ENCODE results near the gene VPS8. TPM values are rescaled to one million over a fixed set of nuclear protein-coding genes. Genes with fewer than 3 reads are reported as not detected.

VPS8 gene
- total RNA-seq, 2 donors from 2014 or later = 39.2 to 52.7 TPM

DNA sequence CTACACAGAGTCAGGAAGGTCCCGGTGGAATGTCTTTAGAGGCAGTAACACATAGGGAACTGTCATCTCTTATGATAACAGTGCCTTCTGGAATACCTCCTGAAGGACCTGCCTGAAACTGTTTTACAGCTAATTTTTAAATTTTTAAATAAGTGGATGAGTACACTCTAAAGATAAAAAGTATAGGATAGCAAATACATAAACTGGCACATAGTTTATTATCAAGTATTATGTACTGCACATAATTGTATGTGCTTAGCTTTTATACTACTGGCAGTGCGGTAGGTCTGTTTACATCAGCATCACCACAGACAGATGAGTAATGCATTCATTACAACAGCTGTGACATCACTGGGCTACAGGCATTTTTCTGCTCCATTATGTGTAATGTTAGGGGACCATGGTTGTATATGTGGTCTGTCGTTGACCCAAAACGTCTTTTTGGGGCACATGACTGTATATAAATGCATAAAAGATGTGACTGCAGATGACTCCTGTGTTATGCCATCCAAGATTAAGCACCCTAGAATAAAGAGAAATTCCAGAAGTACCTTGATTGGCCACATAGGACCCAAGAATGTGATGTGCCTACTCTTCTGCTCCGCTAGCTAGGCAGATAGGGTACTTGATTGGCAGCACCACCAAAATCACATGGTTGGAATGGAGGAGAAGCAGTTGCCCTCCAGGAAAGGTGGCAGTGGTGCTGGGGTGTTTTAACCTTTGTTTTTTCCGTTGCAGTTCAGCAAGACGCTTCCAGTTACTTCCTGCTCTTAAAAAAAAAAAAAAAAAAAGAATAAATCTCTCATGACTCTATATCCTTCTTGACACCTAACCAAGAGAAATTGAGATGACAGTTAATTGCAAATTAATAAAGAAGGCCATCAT, 3.3 kb downstream of the VPS8 start:
- ATAC-seq (no peak), DNase-seq (no peak)
- no peak overlapping the region for H3K4me3 ChIP-seq
- no peaks in the 10 kb centered on the region for H3K36me3 ChIP-seq (replicated peaks in 1 of 2; ENCODE audit: insufficient read depth in 1 of 2, low read depth in 2 of 2)
- H3K9me3 ChIP-seq = no peaks in the 10 kb centered on the region
- intact Hi-C loops (cut with DNase I) = no loop called here
- H3K27ac ChIP-seq = no peak overlapping the region
- H3K27me3 ChIP-seq = no peaks in the 10 kb centered on the region
- whole genome bisulfite sequencing, 2 donors = 79 to 82% methylated on average over 7 of the region's 7 CpGs
- no peak for TF ChIP-seq POLR2A (IDR thresholded peaks at IDR 0.05)
- TF ChIP-seq, protein P1, sequence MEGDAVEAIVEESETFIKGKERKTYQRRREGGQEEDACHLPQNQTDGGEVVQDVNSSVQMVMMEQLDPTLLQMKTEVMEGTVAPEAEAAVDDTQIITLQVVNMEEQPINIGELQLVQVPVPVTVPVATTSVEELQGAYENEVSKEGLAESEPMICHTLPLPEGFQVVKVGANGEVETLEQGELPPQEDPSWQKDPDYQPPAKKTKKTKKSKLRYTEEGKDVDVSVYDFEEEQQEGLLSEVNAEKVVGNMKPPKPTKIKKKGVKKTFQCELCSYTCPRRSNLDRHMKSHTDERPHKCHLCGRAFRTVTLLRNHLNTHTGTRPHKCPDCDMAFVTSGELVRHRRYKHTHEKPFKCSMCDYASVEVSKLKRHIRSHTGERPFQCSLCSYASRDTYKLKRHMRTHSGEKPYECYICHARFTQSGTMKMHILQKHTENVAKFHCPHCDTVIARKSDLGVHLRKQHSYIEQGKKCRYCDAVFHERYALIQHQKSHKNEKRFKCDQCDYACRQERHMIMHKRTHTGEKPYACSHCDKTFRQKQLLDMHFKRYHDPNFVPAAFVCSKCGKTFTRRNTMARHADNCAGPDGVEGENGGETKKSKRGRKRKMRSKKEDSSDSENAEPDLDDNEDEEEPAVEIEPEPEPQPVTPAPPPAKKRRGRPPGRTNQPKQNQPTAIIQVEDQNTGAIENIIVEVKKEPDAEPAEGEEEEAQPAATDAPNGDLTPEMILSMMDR (IDR thresholded peaks at IDR 0.05) = no peak
- H3K4me1 ChIP-seq = peaks cover 14% of the 10 kb centered on the region

DNA sequence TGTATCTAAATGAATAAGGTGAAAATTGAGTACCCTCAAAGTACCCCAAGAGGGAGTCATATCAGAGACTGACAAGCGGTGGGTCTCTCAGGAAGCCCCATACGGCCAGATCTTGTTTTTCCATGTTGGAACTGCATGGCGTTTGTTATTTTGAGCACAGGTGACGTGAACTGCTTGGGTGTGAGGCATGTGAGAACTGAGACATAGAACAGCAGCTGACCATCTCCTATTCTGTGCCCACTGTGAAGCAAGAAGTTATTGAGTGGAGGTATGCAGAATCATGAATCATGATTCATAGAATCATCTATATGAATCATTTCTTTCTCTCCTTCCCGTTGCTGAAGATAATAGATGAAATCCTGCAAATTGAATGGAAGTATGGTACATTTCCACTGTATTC, 4.6 kb downstream of the VPS8 start:
- H3K4me3 ChIP-seq = no peak overlapping the region
- no peaks in the 10 kb centered on the region for H3K36me3 ChIP-seq (replicated peaks in 1 of 2; ENCODE audit: insufficient read depth in 1 of 2, low read depth in 2 of 2)
- H3K9me3 ChIP-seq = no peaks in the 10 kb centered on the region
- no peak for ATAC-seq
- H3K27me3 ChIP-seq = no peaks in the 10 kb centered on the region
- intact Hi-C loops (cut with DNase I) = no loop called here
- H3K4me1 ChIP-seq = peaks cover 17% of the 10 kb centered on the region
- no peak for TF ChIP-seq POLR2A (IDR thresholded peaks at IDR 0.05)
- TF ChIP-seq, protein P1 (IDR thresholded peaks at IDR 0.05) = no peak
- 91 to 92% methylated on average over 5 of the region's 5 CpGs for WGBS, 2 donors
- no peak for DNase-seq
- no peak overlapping the region for H3K27ac ChIP-seq

DNA sequence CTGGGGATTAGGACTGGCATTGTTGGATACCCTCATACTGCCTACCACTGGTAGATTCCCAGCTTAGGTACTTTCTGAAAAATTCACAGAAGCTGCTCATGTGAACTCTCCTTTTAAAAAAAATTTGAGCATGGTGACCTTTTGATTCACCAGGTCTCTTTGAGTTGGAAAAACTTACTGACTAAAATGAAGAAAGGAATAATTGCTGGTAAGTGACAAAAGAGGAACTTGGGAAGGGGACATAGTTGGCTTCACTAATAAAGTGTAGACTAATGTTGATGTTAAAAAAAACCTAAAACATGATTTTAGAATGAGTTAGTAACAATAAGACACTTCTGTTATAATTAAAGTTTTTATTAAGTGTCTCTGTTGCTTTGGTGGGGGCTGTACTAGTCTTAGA, 8.6 kb downstream of the VPS8 start:
- Histone ChIP-seq H3K4me3 (no peak overlapping the region), H3K36me3 (replicated peaks in 1 of 2; ENCODE audit: insufficient read depth in 1 of 2, low read depth in 2 of 2) (no peaks in the 10 kb centered on the region), H3K27ac (no peak overlapping the region), H3K27me3 (no peaks in the 10 kb centered on the region), H3K4me1 (peaks cover 9% of the 10 kb centered on the region), H3K9me3 (no peaks in the 10 kb centered on the region)
- no peak for ATAC-seq
- no peak for DNase-seq
- TF ChIP-seq, protein P1 (IDR thresholded peaks at IDR 0.05) = no peak
- no peak for TF ChIP-seq POLR2A (IDR thresholded peaks at IDR 0.05)
- intact Hi-C loops (cut with DNase I) = no loop called here

DNA sequence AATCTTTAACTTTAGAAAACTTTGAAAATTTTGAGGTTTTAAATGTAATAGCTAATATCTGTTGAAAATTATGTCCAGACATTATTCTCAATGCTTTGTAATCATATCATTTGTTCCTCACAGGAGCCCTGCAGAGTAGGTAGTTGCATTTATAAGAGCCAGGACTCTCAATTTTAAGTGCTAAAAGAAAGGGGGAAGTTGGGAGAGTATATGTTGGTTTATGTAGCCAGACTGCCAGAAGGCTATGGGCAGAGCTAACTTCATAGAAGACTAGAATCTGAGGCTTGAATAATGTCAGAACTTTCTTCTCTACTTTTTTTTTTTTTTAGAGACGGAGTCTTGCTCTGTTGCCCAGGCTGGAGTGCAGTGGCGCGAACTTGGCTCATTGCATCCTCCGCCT, 9.1 kb downstream of the VPS8 start:
- Histone ChIP-seq H3K9me3 (no peaks in the 10 kb centered on the region), H3K27ac (no peak overlapping the region), H3K27me3 (no peaks in the 10 kb centered on the region), H3K4me1 (peaks cover 9% of the 10 kb centered on the region), H3K36me3 (replicated peaks in 1 of 2; ENCODE audit: insufficient read depth in 1 of 2, low read depth in 2 of 2) (no peaks in the 10 kb centered on the region), H3K4me3 (no peak overlapping the region)
- DNase-seq (no peak), ATAC-seq (no peak)
- intact Hi-C loops (cut with DNase I) = no loop called here
- 98 to 99% methylated on average over 4 of the region's 4 CpGs for WGBS, 2 donors
- TF ChIP-seq POLR2A (IDR thresholded peaks at IDR 0.05) = no peak
- TF ChIP-seq, protein P1 (IDR thresholded peaks at IDR 0.05) = no peak

DNA sequence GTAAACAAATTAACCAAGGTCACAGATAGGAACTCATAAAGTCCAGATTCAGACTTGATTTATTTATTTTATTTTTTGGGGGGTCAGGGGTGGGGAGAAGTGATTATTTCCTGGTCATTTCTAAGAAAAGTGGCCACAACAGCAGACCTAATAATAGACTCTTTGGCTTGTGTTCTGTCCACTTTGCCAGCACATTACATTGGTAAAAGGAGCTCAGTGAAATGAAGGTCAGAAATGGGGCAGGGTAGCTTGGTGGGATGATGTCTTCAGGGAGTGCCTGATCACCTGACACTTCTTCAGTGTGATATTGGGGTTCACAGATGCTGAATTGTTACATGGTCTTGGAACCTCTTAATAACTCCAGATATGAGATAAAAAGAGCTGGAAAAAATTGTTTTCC, 10.1 kb downstream of the VPS8 start:
- no peaks in the 10 kb centered on the region for H3K36me3 ChIP-seq (replicated peaks in 1 of 2; ENCODE audit: insufficient read depth in 1 of 2, low read depth in 2 of 2)
- TF ChIP-seq POLR2A (IDR thresholded peaks at IDR 0.05) = no peak
- TF ChIP-seq, protein P1 (IDR thresholded peaks at IDR 0.05) = no peak
- ATAC-seq = no peak
- intact Hi-C loops (cut with DNase I) = no loop called here
- peaks cover 9% of the 10 kb centered on the region for H3K4me1 ChIP-seq
- no peak overlapping the region for H3K4me3 ChIP-seq
- no peak overlapping the region for H3K27ac ChIP-seq
- no peaks in the 10 kb centered on the region for H3K27me3 ChIP-seq
- H3K9me3 ChIP-seq = no peaks in the 10 kb centered on the region
- DNase-seq = no peak

All from body of pancreas (tissue), 4 donors.